GM10266 (cell line): ENCODE results near the gene KTN1.

Source experiments
- DNase-seq: peaks from one replicate; pipeline ENCODE4 v3.0.0; 2012; ENCODE audit errors: extremely low spot score
- CTCF ChIP-seq: IDR thresholded peaks from 2 replicates; pipeline ENCODE4 v1.5.1; 2012; ENCODE audit warnings: mild to moderate bottlenecking, low read depth; ENCODE audit not compliant: control insufficient read depth, insufficient read depth; ENCODE audit errors: missing control alignments

KTN1 gene

DNA sequence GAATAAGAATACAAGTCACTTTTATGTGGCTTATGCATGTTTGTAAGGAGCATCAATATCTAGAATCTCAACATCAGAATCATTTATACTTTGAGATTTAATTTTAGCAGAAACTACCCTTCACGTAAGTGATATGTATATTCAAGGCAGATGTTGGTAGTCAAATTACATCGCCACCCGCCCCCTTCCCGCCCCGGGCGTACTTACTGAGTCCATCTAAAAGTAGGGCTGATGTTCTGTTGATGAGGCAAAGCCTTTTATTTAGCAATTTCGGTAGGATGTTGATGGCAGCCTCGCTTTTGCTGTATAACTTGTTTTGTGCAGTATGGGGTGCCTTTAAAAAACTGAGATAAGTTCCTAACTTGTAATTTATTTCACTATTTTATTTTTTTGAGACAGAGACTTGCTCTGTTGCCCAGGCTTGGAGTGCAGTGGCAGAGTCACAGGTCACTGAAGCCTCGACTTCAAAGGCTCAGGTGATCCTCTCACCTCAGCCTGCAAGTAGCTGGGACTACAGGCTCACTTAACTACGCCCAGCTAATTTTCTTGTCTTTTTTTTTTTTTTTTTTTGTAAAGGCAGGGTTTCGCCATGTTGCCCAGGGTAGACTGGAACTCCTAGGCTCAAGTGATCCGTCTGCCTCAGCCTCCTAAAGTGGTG is 30.8 kb downstream of the KTN1 start:
- no peak for DNase-seq
- no peak for TF ChIP-seq CTCF

- DNase-seq = no peak
Observed at GRCh38 chr14:55611859-55612258, 31.9 kb downstream of the KTN1 start.

DNA sequence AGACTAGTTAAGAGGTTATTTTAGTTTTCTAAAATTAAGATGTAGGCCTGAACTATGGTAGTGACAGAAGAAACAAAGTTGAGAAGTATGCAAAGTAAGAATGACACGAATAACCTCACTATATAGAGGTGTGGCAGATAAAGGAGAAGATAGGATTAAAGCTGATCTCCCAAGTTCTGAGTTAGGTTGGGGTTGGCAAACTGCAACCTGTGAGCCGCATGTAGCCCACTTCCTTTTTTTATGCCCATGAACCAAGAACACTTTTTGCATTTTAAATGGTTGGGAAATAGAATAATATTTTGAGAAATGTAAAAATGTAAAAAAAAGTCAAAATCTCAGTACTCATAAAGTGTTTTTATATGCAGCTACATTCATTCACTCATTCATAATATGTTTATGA is 34.3 kb downstream of the KTN1 start:
- no peak for TF ChIP-seq CTCF
- DNase-seq = no peak

More at GRCh38 chr14:55611859-55612258, 31.9 kb downstream of the KTN1 start:
- no peak for TF ChIP-seq CTCF

DNA sequence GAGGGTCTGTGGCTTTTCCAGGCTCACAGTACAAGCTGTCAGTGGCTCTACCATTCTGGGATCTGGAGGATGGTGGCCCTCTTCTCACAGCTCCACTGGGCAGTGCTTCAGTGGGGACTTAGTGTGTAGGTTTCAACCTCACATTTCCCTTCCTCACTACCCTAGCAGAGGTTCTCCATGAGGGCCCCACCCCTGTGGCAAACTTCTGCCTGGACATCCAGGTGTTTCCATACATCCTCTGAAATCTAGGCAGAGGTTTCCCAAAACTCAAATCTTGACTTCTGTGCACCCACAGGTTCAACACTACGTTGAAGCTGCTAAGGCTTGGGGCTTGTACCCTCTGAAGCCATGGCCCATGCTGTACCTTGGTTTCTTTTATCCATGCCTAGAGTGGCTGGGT is 40.3 kb downstream of the KTN1 start:
- DNase-seq = no peak
- TF ChIP-seq CTCF = no peak

DNA sequence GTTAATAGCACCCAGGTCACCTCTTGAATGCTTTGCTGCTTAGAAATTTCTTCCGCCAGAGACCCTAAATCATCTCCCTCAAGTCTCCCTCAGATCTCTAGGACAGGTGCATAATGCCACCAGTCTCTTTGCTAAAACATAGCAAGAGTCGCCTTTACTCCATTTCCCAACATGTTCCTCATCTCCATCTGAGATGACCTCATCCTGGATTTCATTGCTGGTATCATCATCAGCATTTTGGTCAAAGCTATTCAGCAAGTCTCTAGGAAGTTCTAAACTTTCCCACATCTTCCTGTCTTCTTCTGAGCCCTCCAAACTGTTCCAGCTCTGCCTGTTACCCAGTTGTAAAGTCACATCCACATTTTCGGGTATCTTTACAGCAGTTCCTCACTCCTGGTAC is 41.0 kb downstream of the KTN1 start:
- TF ChIP-seq CTCF = no peak
- DNase-seq = no peak

GRCh38 chr14:55621391-55621790 is 41.4 kb downstream of the KTN1 start:
- DNase-seq = no peak
- TF ChIP-seq CTCF = no peak

GRCh38 chr14:55624913-55625312 is 44.9 kb downstream of the KTN1 start:
- no peak for TF ChIP-seq CTCF
- no peak for DNase-seq
